Hematopoietic multipotent progenitor cell treated with erythropoietin and hydrocortisone succinate and interleukin-3 and kit ligand, for 17 days (in vitro differentiated cells): ENCODE results near the gene HHLA2.

Experiments
- DNase-seq: peaks from one replicate; pipeline ENCODE4 v3.0.0-alpha.2; 2015; ENCODE audit warnings: low spot score

HHLA2 gene

DNA sequence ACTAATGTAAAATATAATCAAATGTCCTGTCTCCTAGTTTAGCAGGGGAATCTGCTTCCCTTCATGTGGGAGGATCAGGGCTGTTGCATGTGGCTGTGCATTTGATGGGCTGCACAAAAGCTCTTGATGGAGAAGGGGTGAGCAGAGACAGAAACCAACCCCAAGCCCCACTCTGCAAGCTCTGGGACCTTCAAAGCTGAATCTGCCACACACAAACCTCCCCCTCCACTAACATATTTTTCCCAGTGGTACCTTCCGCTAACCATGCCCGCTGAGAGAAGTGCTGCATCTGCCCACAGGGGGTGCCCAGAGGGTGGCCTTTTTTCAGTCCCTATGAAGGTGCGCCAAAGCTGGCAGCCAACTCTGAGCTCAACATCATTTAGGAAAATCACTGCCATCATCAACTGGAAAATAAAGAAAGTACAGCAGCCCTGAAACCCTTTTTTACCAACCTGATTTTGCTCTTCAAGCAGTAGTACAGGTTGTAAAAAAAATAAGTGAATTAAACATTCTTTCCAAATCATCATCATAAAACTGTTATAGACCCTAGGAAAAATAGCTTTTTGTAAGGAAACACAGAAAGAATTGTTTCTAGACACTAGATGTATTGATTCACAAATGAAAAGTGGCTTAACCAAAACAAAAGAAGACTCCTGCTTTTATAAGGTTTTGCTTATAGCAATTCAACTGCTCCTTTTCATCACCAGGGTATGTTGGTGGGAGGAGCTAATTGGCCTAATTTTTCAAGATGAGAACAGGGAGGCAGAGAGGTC, 97.0 kb downstream of the HHLA2 start:
- DNase-seq, result no peak

DNA sequence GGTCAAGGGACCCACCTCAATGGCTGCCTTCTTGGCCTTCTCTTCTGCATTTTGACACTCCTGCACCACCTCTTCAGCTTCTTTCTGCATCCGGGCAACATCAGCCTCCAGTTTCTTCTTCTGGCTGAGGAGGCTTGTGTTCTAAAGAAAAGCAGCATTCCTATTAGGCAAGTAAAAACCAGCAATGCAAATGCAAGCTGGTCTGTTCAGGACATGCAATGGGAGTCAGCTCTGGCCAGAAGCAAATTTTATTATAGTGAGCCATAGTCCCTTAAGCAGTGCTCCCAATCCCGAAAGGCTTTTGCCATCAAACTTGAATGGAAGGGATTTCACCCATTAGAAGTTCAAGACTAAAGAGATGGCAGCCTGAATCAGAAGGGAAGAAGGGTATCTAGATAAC, 97.7 kb downstream of the HHLA2 start:
- DNase-seq, result no peak

DNA sequence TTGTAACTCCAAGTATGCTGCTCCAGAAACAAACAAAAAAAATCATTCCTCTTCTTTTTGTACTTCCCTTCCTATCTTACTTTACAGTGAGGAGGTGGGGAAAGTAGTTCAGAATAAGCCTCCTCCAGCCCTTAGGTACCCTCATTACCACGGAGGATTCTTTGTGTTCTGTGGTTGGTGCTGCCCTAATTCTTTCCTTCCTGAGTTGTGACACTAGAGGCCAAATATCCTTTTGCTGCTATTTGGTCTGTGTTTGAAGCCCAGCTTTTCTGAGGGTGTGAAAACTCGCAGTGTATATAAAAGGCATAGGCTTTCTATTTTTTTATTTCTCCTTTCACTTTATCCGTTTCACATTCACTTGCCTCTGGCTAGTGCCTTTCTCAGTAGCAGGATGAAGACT, 98.2 kb downstream of the HHLA2 start:
- no peak for DNase-seq

DNA sequence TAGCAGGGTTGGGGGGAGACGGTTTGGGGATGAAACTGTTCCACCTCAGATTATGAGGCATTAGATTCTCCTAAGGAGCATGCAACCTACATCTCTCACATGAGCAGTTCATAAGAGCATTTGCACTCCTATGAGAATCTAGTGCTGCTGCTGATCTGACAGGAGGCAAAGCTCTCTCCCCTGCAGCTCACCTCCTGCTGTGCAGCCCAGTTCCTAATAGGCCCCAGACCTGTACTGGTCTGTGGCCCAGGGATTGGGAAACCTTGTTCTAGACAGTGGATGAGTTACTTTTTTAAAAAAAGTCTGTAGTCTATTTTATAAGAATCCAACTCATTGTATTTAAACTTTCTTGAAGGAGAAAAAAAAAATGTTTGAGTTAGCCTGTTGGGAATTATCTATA, 100.0 kb downstream of the HHLA2 start:
- DNase-seq, result no peak

DNA sequence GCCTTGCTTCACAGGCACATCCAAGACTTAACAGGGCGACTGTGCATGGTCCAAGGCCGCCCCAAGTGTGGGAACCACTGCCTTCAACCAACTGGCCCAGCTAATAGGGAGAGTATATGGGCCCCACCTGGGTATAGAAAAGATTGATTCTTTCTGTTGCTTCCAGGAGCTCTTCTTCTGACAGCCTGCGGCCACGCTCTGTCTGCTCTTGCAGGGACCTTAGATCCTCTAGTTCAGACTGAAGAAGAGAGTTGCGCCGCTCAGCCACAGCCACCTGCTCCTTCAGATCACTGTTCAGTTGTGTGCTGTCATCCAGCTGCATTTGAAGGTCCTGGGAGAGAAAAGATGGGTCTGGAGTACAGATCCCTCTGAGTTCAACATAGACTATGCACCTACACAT, 102.2 kb downstream of the HHLA2 start:
- DNase-seq, result no peak

DNA sequence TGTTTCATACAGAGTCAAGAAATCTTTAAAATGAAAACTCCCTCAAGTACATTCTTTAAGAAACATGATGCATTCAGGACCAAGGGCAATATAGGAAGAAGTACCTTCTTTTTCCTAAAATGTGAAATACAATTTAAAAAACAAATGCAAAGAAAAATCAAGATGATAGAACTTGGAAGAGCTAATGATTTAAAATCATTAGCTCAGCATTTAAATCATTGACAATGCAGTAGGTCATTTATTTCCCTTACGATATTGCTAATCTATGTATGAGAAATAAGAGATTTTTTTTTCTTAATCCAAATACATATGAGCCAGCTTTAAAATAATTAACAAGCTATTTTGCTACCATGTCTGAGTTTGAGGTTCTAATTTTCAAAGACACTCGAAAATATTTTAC, 105.5 kb downstream of the HHLA2 start:
- DNase-seq, result no peak

DNA sequence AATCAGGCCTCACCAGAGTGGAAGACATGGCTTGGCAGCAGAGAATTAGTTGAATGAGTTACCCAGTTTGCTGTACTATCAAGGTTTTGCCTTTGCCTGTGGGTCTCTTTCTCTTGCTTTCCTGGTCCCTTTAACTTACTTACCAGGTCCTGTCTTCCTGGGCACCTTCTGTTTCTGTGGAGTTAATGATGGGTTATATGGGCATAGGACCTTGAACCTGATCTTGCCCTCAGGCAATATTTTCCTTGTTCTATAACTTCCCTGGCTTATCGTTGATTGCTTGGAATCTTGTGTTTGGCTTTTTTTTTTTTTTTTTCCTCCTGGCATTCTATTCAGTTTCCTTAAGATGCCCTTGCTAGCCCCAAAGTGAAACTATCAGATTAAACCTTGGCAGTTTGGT, 106.8 kb downstream of the HHLA2 start:
- no peak for DNase-seq

DNA sequence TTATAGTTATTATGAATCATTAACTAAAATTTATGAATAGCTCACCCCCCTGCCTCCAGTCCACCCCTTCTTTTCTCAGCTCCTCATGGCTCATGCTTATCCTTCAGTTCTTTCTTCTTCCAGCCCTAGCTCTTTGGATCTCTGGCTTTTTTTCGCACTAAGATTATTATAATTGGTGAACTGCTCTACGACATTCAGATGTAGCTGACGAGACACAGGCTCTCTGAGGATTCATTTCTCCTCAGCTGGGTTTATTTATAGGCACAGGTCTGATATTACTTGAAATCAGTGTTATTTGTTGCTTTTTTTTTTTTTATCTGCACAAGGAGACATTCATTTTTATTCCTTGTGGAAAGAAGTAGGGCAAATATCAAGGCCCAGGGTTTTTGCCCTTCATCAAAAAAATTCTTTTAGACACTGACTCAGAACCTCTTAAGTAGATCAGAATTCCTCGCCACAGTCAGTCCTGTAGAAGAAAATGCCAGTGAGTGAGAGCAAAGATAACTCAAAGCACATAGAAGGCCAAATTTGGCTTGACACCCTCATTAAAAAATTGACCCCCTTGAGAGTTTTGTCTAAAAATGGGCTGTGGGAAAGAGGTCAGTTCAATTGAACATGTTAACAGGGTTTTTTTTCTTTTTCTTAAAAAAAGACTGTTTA, 107.5 kb downstream of the HHLA2 start:
- no peak for DNase-seq

DNA sequence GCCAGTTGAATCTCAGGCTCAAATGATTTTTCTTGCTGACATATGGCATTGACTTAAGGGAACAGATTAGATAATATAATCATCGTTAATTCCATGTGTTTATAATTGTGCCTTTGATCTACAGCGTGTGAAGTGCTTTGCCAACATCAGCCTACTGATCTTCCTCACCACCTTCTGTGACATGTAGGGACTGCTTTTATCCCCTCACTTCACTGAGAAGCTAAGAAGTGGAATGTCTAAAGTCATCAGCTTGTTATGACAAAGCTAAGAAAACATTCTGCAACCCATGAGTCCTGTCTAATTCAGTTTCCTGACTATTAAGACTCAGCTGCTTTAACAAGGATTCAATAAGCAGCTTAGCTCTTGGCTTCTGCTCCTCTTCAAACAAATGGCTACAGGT, 108.0 kb downstream of the HHLA2 start:
- DNase-seq, result no peak

DNA sequence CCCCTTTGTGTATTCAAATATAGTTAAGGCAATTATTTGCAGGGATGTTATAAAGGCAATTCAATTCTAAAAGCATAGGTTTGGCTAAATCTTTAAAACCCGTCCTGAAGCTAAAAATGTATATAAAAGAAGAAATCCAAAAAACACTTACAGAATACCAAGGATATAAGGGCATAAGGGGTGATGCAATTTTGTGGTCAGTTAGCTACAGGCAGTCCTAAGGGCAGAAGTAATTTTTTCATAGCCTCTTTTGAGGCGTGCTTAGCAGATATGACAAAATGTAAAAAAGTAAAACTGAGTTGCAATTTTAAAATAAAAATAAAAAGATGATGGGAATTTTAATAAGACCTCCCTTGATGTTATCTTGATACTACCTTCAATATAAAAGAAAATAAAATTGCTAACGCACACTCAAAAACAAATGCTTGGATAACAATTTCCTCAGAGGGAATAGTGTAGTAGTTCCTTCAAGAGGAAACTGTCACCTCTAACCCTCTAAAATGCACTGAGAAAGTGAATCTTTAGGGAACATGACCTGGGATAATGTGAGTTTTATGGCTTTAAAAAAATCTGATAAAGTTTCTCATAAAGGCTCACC, 109.8 kb downstream of the HHLA2 start:
- DNase-seq, result no peak

DNA sequence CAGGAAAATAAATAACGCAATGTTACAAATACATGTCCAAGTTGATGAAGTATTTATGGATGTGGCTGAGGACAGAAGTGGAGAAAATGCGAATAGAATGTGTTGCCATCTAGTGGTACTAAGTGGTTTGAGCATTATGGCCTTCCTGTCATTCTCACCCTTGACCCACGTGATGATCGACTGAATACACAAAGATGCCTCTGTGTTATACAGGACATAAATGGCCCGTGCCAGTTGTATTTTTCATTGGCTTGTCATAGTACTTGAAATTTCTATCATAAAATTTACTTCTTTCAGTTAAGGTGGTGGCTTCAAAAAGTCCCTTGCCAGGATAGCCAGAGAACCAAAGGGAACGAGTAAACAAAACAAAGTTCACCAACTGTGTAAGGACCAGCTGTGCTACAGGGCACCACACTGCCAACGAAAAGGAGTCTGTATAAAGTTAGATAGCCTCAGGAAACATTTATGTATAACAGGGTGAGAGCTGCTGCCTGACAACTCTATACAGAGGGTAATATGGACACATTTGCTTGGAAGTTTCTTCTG, 110.4 kb downstream of the HHLA2 start:
- peak; percentile 49 for DNase-seq

DNA sequence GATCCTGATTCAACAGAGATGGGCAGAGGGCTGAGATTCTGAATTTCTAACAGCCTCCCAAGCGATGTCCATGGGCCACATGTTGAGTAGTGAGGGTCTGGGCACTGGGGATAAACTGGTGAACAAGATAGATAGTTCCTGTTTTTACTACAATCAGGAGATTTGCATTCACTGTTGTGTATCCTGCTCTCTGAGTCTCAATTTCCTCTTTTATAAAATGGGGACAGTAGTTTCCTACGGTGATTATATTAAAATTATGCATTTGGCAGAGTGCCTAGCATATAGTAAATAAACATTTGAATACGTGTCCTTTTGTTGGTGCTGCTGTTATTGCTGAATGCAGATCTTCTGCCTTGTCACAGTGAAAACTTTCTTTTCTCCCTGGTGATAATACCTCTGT, 111.5 kb downstream of the HHLA2 start:
- no peak for DNase-seq

DNA sequence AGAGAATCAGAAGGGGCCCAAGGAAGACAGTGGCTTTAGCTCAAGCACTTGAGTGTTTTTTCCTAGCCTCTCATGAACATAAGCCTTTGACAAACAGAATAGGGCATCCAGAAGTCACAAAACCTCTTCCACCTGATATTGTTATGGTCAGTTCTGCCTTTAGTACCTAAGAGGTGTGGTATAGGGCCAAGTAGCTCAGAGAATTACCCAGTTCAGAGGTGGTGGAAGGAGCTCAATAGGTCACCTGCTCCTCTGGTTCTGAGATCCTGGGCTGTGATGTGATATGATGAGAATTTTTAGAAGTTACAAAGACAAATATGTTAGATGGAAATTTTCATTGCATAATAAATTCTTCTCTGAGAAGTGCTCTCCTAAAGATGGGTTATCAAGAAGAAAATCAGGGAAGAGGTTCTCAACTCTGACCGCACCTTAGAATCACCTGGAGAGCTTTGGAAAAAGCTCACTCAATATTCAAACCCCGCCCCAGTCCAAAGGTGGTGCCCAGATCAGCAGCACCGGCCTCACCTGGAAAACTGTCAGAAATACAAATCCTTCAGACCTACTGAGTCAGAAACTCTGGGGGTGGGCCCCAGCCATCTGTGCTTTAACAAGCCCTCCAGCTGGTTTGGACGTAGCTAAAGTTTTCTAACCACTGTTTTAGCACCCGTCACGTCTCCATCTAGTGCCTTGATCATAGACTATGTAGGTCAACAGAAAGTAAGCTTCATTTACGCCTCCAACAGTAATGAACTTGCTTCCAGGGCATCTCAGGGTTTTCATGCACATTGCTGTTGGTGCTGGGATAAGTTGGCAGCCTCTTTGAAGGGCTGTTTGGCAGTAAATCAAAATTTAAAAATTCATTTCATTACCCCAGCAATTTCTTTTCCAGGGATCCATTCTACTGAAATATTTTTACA, 112.8 kb downstream of the HHLA2 start:
- no peak for DNase-seq

DNA sequence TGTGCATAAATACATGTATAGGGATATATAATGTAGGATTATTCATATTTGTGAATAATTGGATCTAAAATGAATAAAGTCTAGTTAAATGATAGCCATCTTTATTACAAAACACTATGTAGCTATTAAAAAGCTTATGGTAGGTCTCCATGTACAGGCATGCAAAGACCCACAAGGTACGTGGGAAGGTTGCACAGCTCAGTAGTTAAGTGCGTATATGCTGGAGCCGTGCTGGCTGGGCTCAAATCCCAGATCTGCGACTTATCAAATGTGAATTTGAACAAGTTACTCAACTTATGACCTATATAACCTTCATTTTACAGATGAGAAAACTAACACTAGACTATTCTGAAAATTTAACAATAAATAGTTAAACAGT, 113.4 kb downstream of the HHLA2 start:
- DNase-seq, result no peak

DNA sequence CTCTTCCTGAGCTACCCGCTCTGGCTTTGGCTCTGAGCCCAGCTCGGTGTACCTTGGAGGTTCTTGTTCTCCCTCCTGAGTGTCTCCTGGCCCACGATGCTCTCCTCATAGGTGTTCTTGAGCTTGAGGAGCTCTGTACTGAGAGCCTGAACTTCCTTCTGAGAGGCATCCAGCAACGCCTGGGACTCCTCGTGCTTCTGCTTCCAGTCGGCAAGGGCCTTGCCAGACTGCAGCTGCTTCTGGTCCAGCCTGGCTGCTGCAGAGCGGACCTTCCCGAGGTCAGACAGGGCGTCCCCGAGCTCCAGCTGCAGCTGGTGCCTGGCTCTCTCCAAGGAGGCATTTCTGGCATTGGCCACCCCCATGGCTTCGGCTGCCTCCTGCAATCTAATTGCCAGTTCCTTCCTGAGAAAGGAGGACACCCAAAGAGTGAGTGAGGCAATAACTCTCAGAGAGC, 114.2 kb downstream of the HHLA2 start:
- no peak for DNase-seq

DNA sequence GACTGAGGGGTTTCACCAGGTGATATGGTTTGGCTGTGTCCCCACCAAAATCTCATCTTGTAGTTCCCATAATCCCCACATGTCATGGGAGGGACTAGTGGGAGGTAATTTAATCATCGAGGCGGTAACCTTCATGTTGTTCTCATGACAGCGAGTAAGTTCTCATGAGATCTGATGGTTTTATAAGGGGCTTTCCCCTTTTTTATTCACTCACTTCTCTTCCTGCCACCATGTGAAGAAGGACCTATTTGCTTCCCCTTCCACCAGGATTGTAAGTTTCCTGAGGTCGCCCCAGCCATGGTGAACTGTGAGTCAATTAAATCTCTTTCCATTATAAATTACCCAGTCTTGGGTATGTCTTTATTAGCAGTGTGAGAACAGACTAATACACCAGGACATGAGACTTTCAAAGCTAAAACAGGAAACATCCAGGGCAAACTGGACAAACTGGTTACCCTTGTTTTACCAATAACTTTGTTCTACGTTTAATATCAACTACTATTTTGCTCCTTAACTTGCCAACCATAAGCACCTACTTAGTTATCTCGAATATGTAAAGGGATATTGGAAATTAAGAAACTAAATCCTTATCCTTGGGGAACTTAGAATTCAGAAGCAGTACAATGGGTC, 115.9 kb downstream of the HHLA2 start:
- no peak for DNase-seq

DNA sequence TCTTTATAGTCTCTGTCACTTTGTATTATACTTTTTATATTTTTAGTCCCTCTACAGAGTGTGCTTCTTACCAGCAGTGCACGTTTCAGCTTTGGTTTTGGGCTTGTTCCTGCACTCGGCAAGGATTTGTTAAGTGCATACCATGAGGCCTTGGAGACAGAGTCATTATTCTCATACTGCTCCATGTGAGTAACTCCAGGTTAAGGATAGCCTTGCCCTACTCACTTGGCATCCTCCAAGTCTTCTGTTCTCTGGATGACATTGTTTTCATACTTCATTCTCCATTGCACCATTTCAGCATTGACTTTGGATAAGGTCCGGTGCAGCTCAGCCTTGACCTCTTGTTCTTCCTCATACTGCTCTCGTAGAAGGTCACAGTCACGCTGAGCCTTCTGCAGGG, 117.7 kb downstream of the HHLA2 start:
- no peak for DNase-seq

DNA sequence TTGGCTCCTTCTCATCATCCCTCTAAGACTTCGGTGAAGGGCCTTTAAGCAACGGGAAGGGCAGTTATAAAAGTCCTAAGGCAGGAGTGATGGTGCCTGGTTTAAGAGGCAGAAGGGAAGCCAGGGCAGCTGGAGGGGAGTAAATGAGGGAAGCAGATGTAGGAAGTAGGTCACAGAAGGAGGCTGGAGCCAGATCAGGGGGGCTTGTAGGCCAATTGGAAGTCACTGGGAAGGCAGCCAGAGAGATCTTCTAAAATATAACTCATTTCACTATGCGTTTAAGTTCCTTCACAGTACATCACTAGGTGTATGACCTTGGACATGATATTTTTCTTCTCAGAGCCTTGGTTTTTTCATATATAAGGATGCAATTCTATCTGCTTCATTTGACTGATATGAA, 119.3 kb downstream of the HHLA2 start:
- no peak for DNase-seq

DNA sequence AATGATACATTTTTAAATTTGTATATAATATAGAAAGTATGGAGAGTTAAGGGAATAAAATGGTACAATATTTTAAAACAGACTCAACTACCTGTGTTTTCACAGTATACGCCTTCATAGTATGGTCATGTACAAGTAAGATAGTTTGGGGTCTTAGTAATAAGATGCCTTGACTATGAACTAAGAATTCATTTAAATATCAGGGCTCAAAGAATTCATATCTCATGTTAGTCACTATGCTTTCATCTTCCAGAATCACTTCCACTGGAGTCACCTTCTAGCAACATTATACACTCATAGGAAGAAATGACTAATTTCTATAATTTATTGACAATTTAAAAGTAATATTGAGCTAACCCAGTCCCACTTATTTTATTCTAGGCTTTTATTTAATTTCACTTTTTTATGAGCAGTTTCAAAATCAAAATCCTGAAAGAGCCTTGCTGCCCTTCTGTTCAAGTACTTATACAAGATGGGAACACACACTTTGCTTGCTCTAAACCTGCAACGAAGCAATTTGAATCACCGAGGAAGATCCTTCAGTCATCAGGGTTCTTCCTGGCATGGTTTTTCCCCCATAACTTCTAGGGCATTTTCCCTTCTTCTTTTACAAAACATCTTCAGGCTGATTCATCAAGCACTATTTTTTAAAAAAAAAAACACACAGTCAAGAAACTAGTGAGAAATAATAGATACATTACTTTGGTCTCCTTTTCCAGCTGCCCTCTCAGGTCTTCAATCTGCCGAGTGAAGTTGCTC, 119.9 kb downstream of the HHLA2 start:
- DNase-seq, result no peak

DNA sequence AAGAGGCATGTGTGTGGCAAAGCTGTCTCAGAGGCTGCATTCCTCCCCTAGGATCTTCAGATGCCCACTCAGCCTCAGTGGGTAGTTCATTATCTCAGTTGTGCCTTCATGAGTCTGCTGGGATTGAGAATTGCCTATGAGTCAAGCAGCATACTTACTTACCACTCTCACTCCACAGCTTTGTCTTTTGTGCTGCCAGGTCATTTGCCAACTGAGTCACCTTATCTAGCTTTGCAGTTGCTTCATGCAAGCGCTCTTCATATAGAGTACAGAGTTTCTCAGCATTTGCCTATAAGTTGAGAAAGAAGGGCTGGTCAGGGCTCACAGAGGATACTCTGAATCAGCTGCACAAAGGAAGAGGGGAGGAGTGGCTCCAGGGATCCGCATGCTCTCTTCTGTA, 124.6 kb downstream of the HHLA2 start:
- no peak for DNase-seq
